Measurements from ENCODE around the gene AGFG2. TPM values are rescaled to one million over a fixed set of nuclear protein-coding genes. Genes with fewer than 3 reads are reported as not detected.

Gene AGFG2
- total and polyA plus RNA-seq, 4 donors, result 37.2 to 48.8 (median 42.3) TPM

DNA sequence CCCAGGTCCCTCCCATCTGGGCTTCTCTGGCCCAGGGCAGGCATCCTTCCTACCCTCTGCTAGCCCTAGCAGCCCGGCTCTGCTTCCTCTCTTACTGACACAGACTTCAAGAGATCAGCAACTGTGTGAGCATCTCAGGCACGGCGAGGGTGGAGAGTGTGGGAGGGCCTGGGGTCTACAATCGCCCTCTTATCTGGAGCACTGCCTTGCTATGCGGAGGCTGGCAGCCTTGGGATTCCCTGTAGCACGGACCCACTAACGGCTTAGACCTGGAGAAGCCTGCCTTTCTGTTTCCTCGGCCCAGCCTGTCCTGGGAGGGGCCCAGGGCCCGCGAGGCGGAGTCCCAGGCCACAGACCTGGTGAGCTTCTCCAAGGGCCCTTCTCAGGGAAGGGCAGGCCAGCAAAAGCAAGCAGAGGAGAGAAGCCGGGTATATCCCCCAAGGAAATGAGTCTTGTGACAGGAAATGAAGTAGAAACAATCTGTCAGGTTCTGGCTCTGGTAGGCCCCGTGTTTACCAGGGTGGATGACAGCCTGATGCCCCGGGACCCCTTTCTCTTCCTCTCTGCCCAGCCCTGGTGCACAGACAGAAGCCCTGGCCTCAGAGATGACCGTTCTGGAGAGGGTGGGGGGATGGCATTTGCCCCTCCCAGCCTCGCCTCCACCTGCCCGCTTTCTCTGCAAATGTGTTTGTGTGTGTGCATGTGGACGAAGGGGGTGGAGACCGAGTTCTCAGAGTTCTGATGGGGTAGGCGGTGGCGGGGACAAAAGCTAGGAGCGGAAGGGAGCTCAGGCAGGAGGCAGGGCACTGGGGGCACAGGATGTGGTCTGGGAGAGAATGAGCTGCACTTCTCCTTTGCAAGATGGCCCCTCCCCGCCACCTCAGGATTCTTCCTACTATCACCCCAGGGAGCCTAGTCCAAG, 44.4 kb downstream of the AGFG2 start:
- TF ChIP-seq HNF4G (IDR thresholded peaks at IDR 0.05) (no peak), TAF1 (conservative IDR thresholded peaks at IDR 0.05) (no peak), GABPA (IDR thresholded peaks at IDR 0.05 in 1 of 2, conservative IDR thresholded peaks at IDR 0.05 in 1 of 2) (no peak), JUND (IDR thresholded peaks at IDR 0.05) (no peak), RXRA (IDR thresholded peaks at IDR 0.05) (no peak), NR2F2 (IDR thresholded peaks at IDR 0.05) (no peak), YY1 (IDR thresholded peaks at IDR 0.05) (no peak), SP1 (IDR thresholded peaks at IDR 0.05) (no peak), FOXA2 (IDR thresholded peaks at IDR 0.05) (no peak), RAD21 (IDR thresholded peaks at IDR 0.05) (no peak), HNF4A (conservative IDR thresholded peaks at IDR 0.05) (no peak), EGR1 (IDR thresholded peaks at IDR 0.05; ENCODE audit: low read depth in 2 of 2) (no peak), FOXA1 (IDR thresholded peaks at IDR 0.05) (no peak)
- TF ChIP-seq, protein P1, sequence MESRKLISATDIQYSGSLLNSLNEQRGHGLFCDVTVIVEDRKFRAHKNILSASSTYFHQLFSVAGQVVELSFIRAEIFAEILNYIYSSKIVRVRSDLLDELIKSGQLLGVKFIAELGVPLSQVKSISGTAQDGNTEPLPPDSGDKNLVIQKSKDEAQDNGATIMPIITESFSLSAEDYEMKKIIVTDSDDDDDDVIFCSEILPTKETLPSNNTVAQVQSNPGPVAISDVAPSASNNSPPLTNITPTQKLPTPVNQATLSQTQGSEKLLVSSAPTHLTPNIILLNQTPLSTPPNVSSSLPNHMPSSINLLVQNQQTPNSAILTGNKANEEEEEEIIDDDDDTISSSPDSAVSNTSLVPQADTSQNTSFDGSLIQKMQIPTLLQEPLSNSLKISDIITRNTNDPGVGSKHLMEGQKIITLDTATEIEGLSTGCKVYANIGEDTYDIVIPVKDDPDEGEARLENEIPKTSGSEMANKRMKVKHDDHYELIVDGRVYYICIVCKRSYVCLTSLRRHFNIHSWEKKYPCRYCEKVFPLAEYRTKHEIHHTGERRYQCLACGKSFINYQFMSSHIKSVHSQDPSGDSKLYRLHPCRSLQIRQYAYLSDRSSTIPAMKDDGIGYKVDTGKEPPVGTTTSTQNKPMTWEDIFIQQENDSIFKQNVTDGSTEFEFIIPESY (IDR thresholded peaks at IDR 0.05), result no peak
- TF ChIP-seq, protein P2, sequence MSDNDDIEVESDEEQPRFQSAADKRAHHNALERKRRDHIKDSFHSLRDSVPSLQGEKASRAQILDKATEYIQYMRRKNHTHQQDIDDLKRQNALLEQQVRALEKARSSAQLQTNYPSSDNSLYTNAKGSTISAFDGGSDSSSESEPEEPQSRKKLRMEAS (IDR thresholded peaks at IDR 0.05), result no peak
- TF ChIP-seq, protein P3, sequence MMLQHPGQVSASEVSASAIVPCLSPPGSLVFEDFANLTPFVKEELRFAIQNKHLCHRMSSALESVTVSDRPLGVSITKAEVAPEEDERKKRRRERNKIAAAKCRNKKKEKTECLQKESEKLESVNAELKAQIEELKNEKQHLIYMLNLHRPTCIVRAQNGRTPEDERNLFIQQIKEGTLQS (IDR thresholded peaks at IDR 0.05), result no peak
- TF ChIP-seq, protein P4, sequence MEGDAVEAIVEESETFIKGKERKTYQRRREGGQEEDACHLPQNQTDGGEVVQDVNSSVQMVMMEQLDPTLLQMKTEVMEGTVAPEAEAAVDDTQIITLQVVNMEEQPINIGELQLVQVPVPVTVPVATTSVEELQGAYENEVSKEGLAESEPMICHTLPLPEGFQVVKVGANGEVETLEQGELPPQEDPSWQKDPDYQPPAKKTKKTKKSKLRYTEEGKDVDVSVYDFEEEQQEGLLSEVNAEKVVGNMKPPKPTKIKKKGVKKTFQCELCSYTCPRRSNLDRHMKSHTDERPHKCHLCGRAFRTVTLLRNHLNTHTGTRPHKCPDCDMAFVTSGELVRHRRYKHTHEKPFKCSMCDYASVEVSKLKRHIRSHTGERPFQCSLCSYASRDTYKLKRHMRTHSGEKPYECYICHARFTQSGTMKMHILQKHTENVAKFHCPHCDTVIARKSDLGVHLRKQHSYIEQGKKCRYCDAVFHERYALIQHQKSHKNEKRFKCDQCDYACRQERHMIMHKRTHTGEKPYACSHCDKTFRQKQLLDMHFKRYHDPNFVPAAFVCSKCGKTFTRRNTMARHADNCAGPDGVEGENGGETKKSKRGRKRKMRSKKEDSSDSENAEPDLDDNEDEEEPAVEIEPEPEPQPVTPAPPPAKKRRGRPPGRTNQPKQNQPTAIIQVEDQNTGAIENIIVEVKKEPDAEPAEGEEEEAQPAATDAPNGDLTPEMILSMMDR (IDR thresholded peaks at IDR 0.05; ENCODE audit: low read depth, low read length, missing input control), result no peak
- TF ChIP-seq, protein P5, sequence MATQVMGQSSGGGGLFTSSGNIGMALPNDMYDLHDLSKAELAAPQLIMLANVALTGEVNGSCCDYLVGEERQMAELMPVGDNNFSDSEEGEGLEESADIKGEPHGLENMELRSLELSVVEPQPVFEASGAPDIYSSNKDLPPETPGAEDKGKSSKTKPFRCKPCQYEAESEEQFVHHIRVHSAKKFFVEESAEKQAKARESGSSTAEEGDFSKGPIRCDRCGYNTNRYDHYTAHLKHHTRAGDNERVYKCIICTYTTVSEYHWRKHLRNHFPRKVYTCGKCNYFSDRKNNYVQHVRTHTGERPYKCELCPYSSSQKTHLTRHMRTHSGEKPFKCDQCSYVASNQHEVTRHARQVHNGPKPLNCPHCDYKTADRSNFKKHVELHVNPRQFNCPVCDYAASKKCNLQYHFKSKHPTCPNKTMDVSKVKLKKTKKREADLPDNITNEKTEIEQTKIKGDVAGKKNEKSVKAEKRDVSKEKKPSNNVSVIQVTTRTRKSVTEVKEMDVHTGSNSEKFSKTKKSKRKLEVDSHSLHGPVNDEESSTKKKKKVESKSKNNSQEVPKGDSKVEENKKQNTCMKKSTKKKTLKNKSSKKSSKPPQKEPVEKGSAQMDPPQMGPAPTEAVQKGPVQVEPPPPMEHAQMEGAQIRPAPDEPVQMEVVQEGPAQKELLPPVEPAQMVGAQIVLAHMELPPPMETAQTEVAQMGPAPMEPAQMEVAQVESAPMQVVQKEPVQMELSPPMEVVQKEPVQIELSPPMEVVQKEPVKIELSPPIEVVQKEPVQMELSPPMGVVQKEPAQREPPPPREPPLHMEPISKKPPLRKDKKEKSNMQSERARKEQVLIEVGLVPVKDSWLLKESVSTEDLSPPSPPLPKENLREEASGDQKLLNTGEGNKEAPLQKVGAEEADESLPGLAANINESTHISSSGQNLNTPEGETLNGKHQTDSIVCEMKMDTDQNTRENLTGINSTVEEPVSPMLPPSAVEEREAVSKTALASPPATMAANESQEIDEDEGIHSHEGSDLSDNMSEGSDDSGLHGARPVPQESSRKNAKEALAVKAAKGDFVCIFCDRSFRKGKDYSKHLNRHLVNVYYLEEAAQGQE (IDR thresholded peaks at IDR 0.05), result no peak
- DNase-seq (ENCODE audit: low spot score), result no peak
- 62% methylated on average over 23 of the region's 23 CpGs for WGBS
- peak overlapping the region in 1 of 3 donors; percentile 77 for H3K4me3 ChIP-seq (ENCODE audit: low read depth in 1 of 3, low read length in 3 of 3)
- H3K4me1 ChIP-seq (ENCODE audit: control insufficient read depth in 4 of 4, insufficient read depth in 4 of 4, low read length in 3 of 4), result peaks cover 2 to 38% (median 23%) of the 10 kb centered on the region in 4 donors
- H3K27me3 ChIP-seq (ENCODE audit: control insufficient read depth in 4 of 4, insufficient read depth in 4 of 4, low read length in 3 of 4), result no peaks in the 10 kb centered on the region
- H3K9ac ChIP-seq (ENCODE audit: low read depth in 1 of 2, low read length in 2 of 2), result peak overlapping the region in 1 of 2 donors; percentile 14
- peaks cover 17 to 35% (median 21%) of the 10 kb centered on the region in 4 donors for H3K36me3 ChIP-seq (ENCODE audit: control insufficient read depth in 4 of 4, insufficient read depth in 3 of 4, low read depth in 1 of 4, low read length in 3 of 4)
- H3K27ac ChIP-seq (ENCODE audit: low read depth in 1 of 2, low read length in 2 of 2), result peak overlapping the region; percentile 69 to 97
- no peaks in the 10 kb centered on the region for H3K9me3 ChIP-seq (ENCODE audit: control insufficient read depth in 4 of 4, low read length in 3 of 4)

All from liver (tissue), 9 donors.